Astrocyte (in vitro differentiated cells and primary cell): ENCODE results near the gene DGKH.

Experiments
- EZH2 ChIP-seq: IDR thresholded peaks from 2 replicates; pipeline ENCODE4 v1.6.1; 2012; ENCODE audit warnings: mild to moderate bottlenecking, low read length, inconsistent platforms; ENCODE audit not compliant: insufficient read depth
- TF ChIP-seq, protein P1 (sequence below): IDR thresholded peaks from 2 replicates; pipeline ENCODE4 v1.5.1; 2011; ENCODE audit warnings: low read depth, mild to moderate bottlenecking, inconsistent platforms, low read length, moderate library complexity; ENCODE audit not compliant: insufficient read depth

DNA sequence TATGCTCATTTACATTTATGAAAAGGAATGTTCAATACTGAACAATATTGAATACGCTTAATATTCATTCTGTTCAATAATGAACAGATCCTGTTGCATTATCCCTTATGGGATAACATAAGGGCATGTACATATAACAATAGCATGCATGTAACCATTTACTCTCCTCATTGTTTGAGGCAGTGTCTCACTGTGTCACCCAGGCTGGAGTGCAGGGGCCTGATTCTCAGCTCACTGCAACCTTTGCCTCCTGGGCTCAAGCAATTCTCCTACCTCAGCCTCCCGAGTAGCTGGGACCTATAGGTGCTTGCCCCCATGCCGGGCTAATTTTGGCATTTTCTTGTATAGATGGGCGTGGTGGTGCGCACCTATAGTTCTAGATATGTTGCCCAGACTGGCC, 4.8 kb upstream of the DGKH start:
- TF ChIP-seq, protein P1, sequence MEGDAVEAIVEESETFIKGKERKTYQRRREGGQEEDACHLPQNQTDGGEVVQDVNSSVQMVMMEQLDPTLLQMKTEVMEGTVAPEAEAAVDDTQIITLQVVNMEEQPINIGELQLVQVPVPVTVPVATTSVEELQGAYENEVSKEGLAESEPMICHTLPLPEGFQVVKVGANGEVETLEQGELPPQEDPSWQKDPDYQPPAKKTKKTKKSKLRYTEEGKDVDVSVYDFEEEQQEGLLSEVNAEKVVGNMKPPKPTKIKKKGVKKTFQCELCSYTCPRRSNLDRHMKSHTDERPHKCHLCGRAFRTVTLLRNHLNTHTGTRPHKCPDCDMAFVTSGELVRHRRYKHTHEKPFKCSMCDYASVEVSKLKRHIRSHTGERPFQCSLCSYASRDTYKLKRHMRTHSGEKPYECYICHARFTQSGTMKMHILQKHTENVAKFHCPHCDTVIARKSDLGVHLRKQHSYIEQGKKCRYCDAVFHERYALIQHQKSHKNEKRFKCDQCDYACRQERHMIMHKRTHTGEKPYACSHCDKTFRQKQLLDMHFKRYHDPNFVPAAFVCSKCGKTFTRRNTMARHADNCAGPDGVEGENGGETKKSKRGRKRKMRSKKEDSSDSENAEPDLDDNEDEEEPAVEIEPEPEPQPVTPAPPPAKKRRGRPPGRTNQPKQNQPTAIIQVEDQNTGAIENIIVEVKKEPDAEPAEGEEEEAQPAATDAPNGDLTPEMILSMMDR, result no peak
- TF ChIP-seq EZH2, result no peak
